SU-DHL-6 (cell line): ENCODE measurements around the gene SETD1B.

Source experiments
- H2AFZ ChIP-seq: fragments of 200-600 bp; sonication (generic); 2 replicates; pipeline ENCODE4 v1.6.1; 2014; ENCODE audit warnings: low read depth, mild to moderate bottlenecking, moderate library complexity, mixed read lengths, antibody characterized with exemption, low read length; ENCODE audit not compliant: severe bottlenecking
- H3F3A ChIP-seq: fragments of 200-600 bp; shearing (Covaris generic); 2 replicates; pipeline ENCODE4 v1.6.0; 2016; ENCODE audit warnings: antibody characterized with exemption, mild to moderate bottlenecking; ENCODE audit not compliant: insufficient read depth
- H3K27ac ChIP-seq: fragments of 200-600 bp; sonication (generic); 2 replicates; pipeline ENCODE4 v1.5.1; 2016; ENCODE audit warnings: low read depth, mild to moderate bottlenecking, low read length, moderate library complexity, mixed read lengths
- H3K27me3 ChIP-seq: fragments of 200-600 bp; sonication (generic), shearing (Covaris generic); 2 replicates; pipeline ENCODE4 v1.6.0; 2014; ENCODE audit warnings: mild to moderate bottlenecking, low read length
- H3K36me3 ChIP-seq: fragments of 200-600 bp; sonication (generic); 2 replicates; pipeline ENCODE4 v1.6.1; 2014; ENCODE audit warnings: mild to moderate bottlenecking, low read length, mixed read lengths
- H3K4me2 ChIP-seq: fragments of 300-600, 200-600 bp; shearing (Covaris generic), sonication (generic); 2 replicates; pipeline ENCODE4 v1.6.0; 2014; ENCODE audit warnings: low read length, low read depth, mild to moderate bottlenecking; ENCODE audit not compliant: poor library complexity, severe bottlenecking
- H3K4me3 ChIP-seq: fragments of 200-600 bp; sonication (generic); 2 replicates; pipeline ENCODE4 v1.5.1; 2014; ENCODE audit warnings: antibody characterized with exemption, low read length, mild to moderate bottlenecking, mixed read lengths; ENCODE audit not compliant: insufficient read depth, poor library complexity, severe bottlenecking
- H3K79me2 ChIP-seq: fragments of 200-600 bp; sonication (generic); 2 replicates; pipeline ENCODE4 v1.6.1; 2014; ENCODE audit warnings: mild to moderate bottlenecking, low read length, moderate library complexity; ENCODE audit not compliant: insufficient read depth
- H3K9ac ChIP-seq: fragments of 200-600 bp; sonication (generic); 2 replicates; pipeline ENCODE4 v1.7.0; 2014; ENCODE audit warnings: mild to moderate bottlenecking, low read length
- H3K9me2 ChIP-seq: fragments of 200-600 bp; sonication (generic); replicated peaks from 2 replicates; pipeline ENCODE4 v1.6.1; 2014; ENCODE audit warnings: low read length; ENCODE audit not compliant: insufficient read depth
- H3K9me3 ChIP-seq: fragments of 200-600 bp; sonication (generic); 2 replicates; pipeline ENCODE4 v1.6.1; 2014; ENCODE audit warnings: low read length, mixed read lengths; ENCODE audit not compliant: insufficient read depth
- H4K20me1 ChIP-seq: fragments of 200-600 bp; sonication (generic); 2 replicates; pipeline ENCODE4 v1.6.1; 2014; ENCODE audit warnings: low read depth, mild to moderate bottlenecking, antibody characterized with exemption, low read length, moderate library complexity, mixed read lengths
- CTCF ChIP-seq: fragments of 200-600 bp; sonication (generic); IDR thresholded peaks from one replicate; pipeline ENCODE4 v1.5.1; 2017; ENCODE audit warnings: antibody characterized with exemption, mild to moderate bottlenecking, low read length, moderate library complexity; ENCODE audit not compliant: insufficient read depth, poor library complexity, severe bottlenecking
- EZH2phosphoT487 ChIP-seq: fragments of 200-600 bp; sonication (generic), shearing (Covaris generic); conservative IDR thresholded peaks from 2 replicates; pipeline ENCODE4 v1.6.1; 2018; ENCODE audit warnings: mild to moderate bottlenecking, antibody characterized with exemption, low read length, moderate library complexity, mixed read lengths

Gene SETD1B

GRCh38 chr12:121762269-121762668 is 41.5 kb upstream of the SETD1B start:
- Histone ChIP-seq H3K9ac (no peak overlapping the region), H3K79me2 (no peaks in the 10 kb centered on the region), H3K36me3 (no peaks in the 10 kb centered on the region), H2AFZ (no peak overlapping the region), H3K4me3 (no peak overlapping the region), H4K20me1 (no peaks in the 10 kb centered on the region), H3K9me3 (no peaks in the 10 kb centered on the region), H3K27ac (no peak overlapping the region), H3K9me2 (no peaks in the 10 kb centered on the region), H3K4me2 (no peak overlapping the region), H3F3A (no peaks in the 10 kb centered on the region), H3K27me3 (no peaks in the 10 kb centered on the region)
- TF ChIP-seq EZH2phosphoT487 (no peak), CTCF (no peak)

- TF ChIP-seq EZH2phosphoT487 = no peak
- Histone ChIP-seq H3F3A (no peaks in the 10 kb centered on the region), H3K9me3 (no peaks in the 10 kb centered on the region), H3K79me2 (no peaks in the 10 kb centered on the region), H3K27me3 (no peaks in the 10 kb centered on the region), H3K27ac (no peak overlapping the region), H3K4me2 (no peak overlapping the region), H3K9me2 (no peaks in the 10 kb centered on the region), H4K20me1 (no peaks in the 10 kb centered on the region), H2AFZ (no peak overlapping the region), H3K4me3 (no peak overlapping the region), H3K9ac (no peak overlapping the region), H3K36me3 (no peaks in the 10 kb centered on the region)
Observed at GRCh38 chr12:121764808-121765207, 39.0 kb upstream of the SETD1B start.

GRCh38 chr12:121765573-121765972 is 38.2 kb upstream of the SETD1B start:
- Histone ChIP-seq H3K4me2 (no peak overlapping the region), H2AFZ (no peak overlapping the region), H3K27ac (no peak overlapping the region), H3K79me2 (no peaks in the 10 kb centered on the region), H3K36me3 (no peaks in the 10 kb centered on the region), H3K9me2 (no peaks in the 10 kb centered on the region), H4K20me1 (no peaks in the 10 kb centered on the region), H3K9me3 (no peaks in the 10 kb centered on the region), H3F3A (no peaks in the 10 kb centered on the region), H3K4me3 (no peak overlapping the region), H3K9ac (no peak overlapping the region), H3K27me3 (no peaks in the 10 kb centered on the region)
- no peak for TF ChIP-seq EZH2phosphoT487
- TF ChIP-seq CTCF = no peak

- Histone ChIP-seq H3K27ac (no peak overlapping the region), H3F3A (no peaks in the 10 kb centered on the region), H3K36me3 (no peaks in the 10 kb centered on the region), H3K9me3 (no peaks in the 10 kb centered on the region), H2AFZ (no peak overlapping the region), H3K4me3 (no peak overlapping the region), H3K4me2 (no peak overlapping the region), H3K79me2 (no peaks in the 10 kb centered on the region), H3K27me3 (no peaks in the 10 kb centered on the region), H4K20me1 (no peaks in the 10 kb centered on the region), H3K9me2 (no peaks in the 10 kb centered on the region), H3K9ac (no peak overlapping the region)
- TF ChIP-seq EZH2phosphoT487 = no peak
- no peak for TF ChIP-seq CTCF
Observed at GRCh38 chr12:121766290-121767039, 37.3 kb upstream of the SETD1B start.
